ENCODE data around the gene TOR1A. TPM values are rescaled to one million over a fixed set of nuclear protein-coding genes. Genes with fewer than 3 reads are reported as not detected.

The TOR1A gene
- total RNA-seq, 1 donor from 2014 or later, result 38.8 TPM

GRCh38 chr9:129851821-129852220 is 27.9 kb upstream of the TOR1A start:
- DNase-seq, result no peak

- no peak for DNase-seq
Measured at GRCh38 chr9:129850821-129851550, 27.1 kb upstream of the TOR1A start.

GRCh38 chr9:129849901-129850300 is 26.0 kb upstream of the TOR1A start:
- DNase-seq, result no peak

GRCh38 chr9:129848712-129849441 is 24.9 kb upstream of the TOR1A start:
- no peak for DNase-seq

- no peak for DNase-seq
Measured at GRCh38 chr9:129845373-129845772, 21.4 kb upstream of the TOR1A start.

- no peak for DNase-seq
Measured at GRCh38 chr9:129841071-129841470, 17.1 kb upstream of the TOR1A start.

- DNase-seq, result no peak
Measured at GRCh38 chr9:129840034-129840433, 16.1 kb upstream of the TOR1A start.

- DNase-seq, result no peak
Measured at GRCh38 chr9:129839324-129840023, 15.5 kb upstream of the TOR1A start.

- peak; percentile 75 for DNase-seq
Measured at GRCh38 chr9:129838707-129839259, 14.8 kb upstream of the TOR1A start.

GRCh38 chr9:129836311-129837007 is 12.5 kb upstream of the TOR1A start:
- no peak for DNase-seq

GRCh38 chr9:129835860-129836223 is 11.9 kb upstream of the TOR1A start:
- DNase-seq, result peak; percentile 51

GRCh38 chr9:129835128-129835859 is 11.4 kb upstream of the TOR1A start, which contains the start of the genes C9orf78 and USP20:
TSS of gene C9orf78 (minus strand) at chr9:129835275. CDS start at chr9:129835221, 54 bp downstream.
TSS of gene USP20 (plus strand) at chr9:129835458. CDS start at chr9:129852556, 17,098 bp downstream.
- DNase-seq, result peak; percentile 97

GRCh38 chr9:129834489-129835127 is 10.7 kb upstream of the TOR1A start:
- peak; percentile 8 for DNase-seq

GRCh38 chr9:129832982-129833381 is 9.0 kb upstream of the TOR1A start:
- no peak for DNase-seq

GRCh38 chr9:129828969-129829368 is 5.0 kb upstream of the TOR1A start:
- DNase-seq, result no peak

- no peak for DNase-seq
Measured at GRCh38 chr9:129828051-129828450, 4.1 kb upstream of the TOR1A start.

- DNase-seq, result no peak
Measured at GRCh38 chr9:129826759-129827158, 2.8 kb upstream of the TOR1A start.

GRCh38 chr9:129826344-129826743 is 2.4 kb upstream of the TOR1A start:
- DNase-seq, result no peak

- no peak for DNase-seq
Measured at GRCh38 chr9:129823542-129823934, 398 bp downstream of the TOR1A start.

GRCh38 chr9:129822898-129823541 is 916 bp downstream of the TOR1A start:
- peak; percentile 39 for DNase-seq
